Activated effector memory CD4-positive, alpha-beta T cell treated with anti-CD3 and anti-CD28 coated beads, Interleukin-2, amount 50 U/mL, for 16 hours (primary cell): ENCODE measurements around the gene ELAVL1.

Experiments
- DNase-seq: peaks from one replicate; pipeline ENCODE4 v3.0.0-alpha.2; 2020

The ELAVL1 gene

GRCh38 chr19:8020681-8021080 is 15.2 kb upstream of the ELAVL1 start:
- no peak for DNase-seq

GRCh38 chr19:8017808-8018207 is 12.4 kb upstream of the ELAVL1 start:
- peak; percentile 75 for DNase-seq

GRCh38 chr19:8004723-8005513 is 523 bp downstream of the ELAVL1 start:
- DNase-seq: peak; percentile 74

GRCh38 chr19:8004001-8004400 is 1.4 kb downstream of the ELAVL1 start:
- DNase-seq: no peak

- DNase-seq: peak; percentile 91
Measured at GRCh38 chr19:8001995-8002849, 3.2 kb downstream of the ELAVL1 start.

GRCh38 chr19:8001651-8001994 is 3.8 kb downstream of the ELAVL1 start:
- no peak for DNase-seq

- DNase-seq: no peak
Measured at GRCh38 chr19:8000298-8001038, 5.0 kb downstream of the ELAVL1 start.

- no peak for DNase-seq
Measured at GRCh38 chr19:7999376-7999775, 6.1 kb downstream of the ELAVL1 start.

GRCh38 chr19:7997809-7998480 is 7.5 kb downstream of the ELAVL1 start:
- no peak for DNase-seq

GRCh38 chr19:7996883-7997282 is 8.6 kb downstream of the ELAVL1 start:
- DNase-seq: no peak

- DNase-seq: no peak
Measured at GRCh38 chr19:7995810-7996158, 9.7 kb downstream of the ELAVL1 start.

GRCh38 chr19:7994928-7995809 is 10.3 kb downstream of the ELAVL1 start:
- no peak for DNase-seq

GRCh38 chr19:7994114-7994513 is 11.3 kb downstream of the ELAVL1 start:
- DNase-seq: no peak

- DNase-seq: no peak
Measured at GRCh38 chr19:7993560-7993959, 11.9 kb downstream of the ELAVL1 start.

- DNase-seq: no peak
Measured at GRCh38 chr19:7992575-7992974, 12.9 kb downstream of the ELAVL1 start.

GRCh38 chr19:7989071-7989575 is 16.3 kb downstream of the ELAVL1 start:
- no peak for DNase-seq

- DNase-seq: no peak
Measured at GRCh38 chr19:7988307-7988706, 17.1 kb downstream of the ELAVL1 start.

- DNase-seq: no peak
Measured at GRCh38 chr19:7987114-7987768, 18.2 kb downstream of the ELAVL1 start.

GRCh38 chr19:7986321-7987113 is 18.9 kb downstream of the ELAVL1 start:
- DNase-seq: no peak

- DNase-seq: no peak
Measured at GRCh38 chr19:7985481-7985911, 19.9 kb downstream of the ELAVL1 start.
